IPS DF 6.9 (cell line): ENCODE results near the gene ASTN2.

Source experiments
- DNase-seq: peaks from one replicate; pipeline ENCODE4 v3.0.0-alpha.2; 2013; ENCODE audit warnings: low read depth, low spot score
- H3K27ac ChIP-seq: one replicate; pipeline ENCODE4 v1.5.1; 2013; ENCODE audit warnings: low read length, control low read depth
- H3K27me3 ChIP-seq: 2 replicates; pipeline ENCODE4 v1.6.1; 2013; ENCODE audit warnings: mild to moderate bottlenecking, low read length; ENCODE audit not compliant: control insufficient read depth, insufficient read depth
- H3K36me3 ChIP-seq: 2 replicates; pipeline ENCODE4 v1.6.1; 2013; ENCODE audit warnings: low read length; ENCODE audit not compliant: control insufficient read depth, insufficient read depth
- H3K4me1 ChIP-seq: 2 replicates; pipeline ENCODE4 v1.6.1; 2013; ENCODE audit warnings: low read length; ENCODE audit not compliant: control insufficient read depth, insufficient read depth
- H3K4me3 ChIP-seq: 2 replicates; pipeline ENCODE4 v1.5.1; 2013; ENCODE audit warnings: mild to moderate bottlenecking, low read length
- H3K9me3 ChIP-seq: 2 replicates; pipeline ENCODE4 v1.6.1; 2013; ENCODE audit warnings: low read length, inconsistent platforms; ENCODE audit not compliant: control insufficient read depth, insufficient read depth
- WGBS: extraction: QIAGEN DNeasy Blood & Tissue Kit; methylation state at CpG from one replicate; pipeline ENCODE4 v1.1.7; 2013; ENCODE audit warnings: mixed read lengths, missing lambda C conversion rate; ENCODE audit not compliant: insufficient read length, insufficient coverage; 5-methylcytosine and 5-hydroxymethylcytosine counted together

The ASTN2 gene

GRCh38 chr9:116812231-116813030 is 602.4 kb downstream of the ASTN2 start:
- Histone ChIP-seq H3K4me3 (no peak overlapping the region), H3K9me3 (no peaks in the 10 kb centered on the region), H3K27ac (no peak overlapping the region), H3K36me3 (no peaks in the 10 kb centered on the region), H3K27me3 (no peaks in the 10 kb centered on the region), H3K4me1 (0 out of 2 replicates have a peak, but pooled peaks cover 2% of the 10 kb centered on the region)
- DNase-seq, result no peak
- no CpG with 5 or more reads among the region's 7 CpGs for WGBS

- Histone ChIP-seq H3K36me3 (no peaks in the 10 kb centered on the region), H3K4me1 (no peaks in the 10 kb centered on the region), H3K27ac (no peak overlapping the region), H3K27me3 (no peaks in the 10 kb centered on the region; the same call in 1 of the 2 replicates), H3K4me3 (no peak overlapping the region), H3K9me3 (no peaks in the 10 kb centered on the region)
- WGBS, result no CpG with 5 or more reads among the region's 5 CpGs
- no peak for DNase-seq
Observed at GRCh38 chr9:116809656-116810055, 605.2 kb downstream of the ASTN2 start.

GRCh38 chr9:116806075-116806474 is 608.8 kb downstream of the ASTN2 start:
- Histone ChIP-seq H3K27ac (no peak overlapping the region), H3K4me3 (no peak overlapping the region), H3K9me3 (no peaks in the 10 kb centered on the region), H3K4me1 (no peaks in the 10 kb centered on the region), H3K36me3 (no peaks in the 10 kb centered on the region), H3K27me3 (no peaks in the 10 kb centered on the region; the same call in 1 of the 2 replicates)
- peak; percentile 48 for DNase-seq
- WGBS, result no CpG with 5 or more reads among the region's 1 CpG

GRCh38 chr9:116800885-116801284 is 614.0 kb downstream of the ASTN2 start:
- Histone ChIP-seq H3K9me3 (no peaks in the 10 kb centered on the region), H3K36me3 (no peaks in the 10 kb centered on the region), H3K27me3 (no peaks in the 10 kb centered on the region), H3K27ac (no peak overlapping the region), H3K4me3 (no peak overlapping the region), H3K4me1 (peaks cover 2% of the 10 kb centered on the region; the same call in 1 of the 2 replicates)
- peak; percentile 43 for DNase-seq
- WGBS, result no CpG with 5 or more reads among the region's 1 CpG

- H3K4me3 ChIP-seq, result no peak overlapping the region
- H3K36me3 ChIP-seq, result no peaks in the 10 kb centered on the region
- no peaks in the 10 kb centered on the region for H3K27me3 ChIP-seq
- DNase-seq, result no peak
- no peak overlapping the region for H3K27ac ChIP-seq
- H3K9me3 ChIP-seq, result no peaks in the 10 kb centered on the region
- peaks cover 2% of the 10 kb centered on the region; the same call in 1 of the 2 replicates for H3K4me1 ChIP-seq
- no CpG with 5 or more reads among the region's 4 CpGs for WGBS
Observed at GRCh38 chr9:116800074-116800473, 614.8 kb downstream of the ASTN2 start.

GRCh38 chr9:116798521-116798920 is 616.3 kb downstream of the ASTN2 start:
- Histone ChIP-seq H3K36me3 (no peaks in the 10 kb centered on the region), H3K9me3 (no peaks in the 10 kb centered on the region)
- DNase-seq, result no peak

GRCh38 chr9:116797276-116797675 is 617.6 kb downstream of the ASTN2 start:
- H3K4me3 ChIP-seq, result no peak overlapping the region
- no peaks in the 10 kb centered on the region for H3K9me3 ChIP-seq
- no peak for DNase-seq

More at GRCh38 chr9:116798521-116798920, 616.3 kb downstream of the ASTN2 start:
- Histone ChIP-seq H3K27ac (no peak overlapping the region), H3K4me1 (peaks cover 2% of the 10 kb centered on the region; the same call in 1 of the 2 replicates), H3K27me3 (no peaks in the 10 kb centered on the region), H3K4me3 (no peak overlapping the region)
- no CpG with 5 or more reads among the region's 2 CpGs for WGBS

GRCh38 chr9:116796669-116797068 is 618.2 kb downstream of the ASTN2 start:
- Histone ChIP-seq H3K4me3 (no peak overlapping the region), H3K36me3 (no peaks in the 10 kb centered on the region), H3K27me3 (no peaks in the 10 kb centered on the region), H3K9me3 (no peaks in the 10 kb centered on the region), H3K27ac (no peak overlapping the region), H3K4me1 (peaks cover 4% of the 10 kb centered on the region; the same call in 1 of the 2 replicates)
- no CpG with 5 or more reads among the region's 1 CpG for WGBS
- no peak for DNase-seq

More at GRCh38 chr9:116797276-116797675, 617.6 kb downstream of the ASTN2 start:
- H3K4me1 ChIP-seq, result peaks cover 3% of the 10 kb centered on the region; the same call in 1 of the 2 replicates
- H3K27ac ChIP-seq, result no peak overlapping the region
- H3K36me3 ChIP-seq, result no peaks in the 10 kb centered on the region
- no peaks in the 10 kb centered on the region for H3K27me3 ChIP-seq

- WGBS, result no CpG with 5 or more reads among the region's 2 CpGs
- Histone ChIP-seq H3K36me3 (no peaks in the 10 kb centered on the region), H3K27ac (no peak overlapping the region), H3K4me1 (peaks cover 4% of the 10 kb centered on the region; the same call in 1 of the 2 replicates), H3K9me3 (no peaks in the 10 kb centered on the region), H3K4me3 (no peak overlapping the region), H3K27me3 (no peaks in the 10 kb centered on the region)
- no peak for DNase-seq
Observed at GRCh38 chr9:116795821-116796220, 619.0 kb downstream of the ASTN2 start.

- H3K36me3 ChIP-seq, result no peaks in the 10 kb centered on the region
- no peaks in the 10 kb centered on the region for H3K27me3 ChIP-seq
- no peak for DNase-seq
- no peak overlapping the region for H3K27ac ChIP-seq
- no peak overlapping the region for H3K4me3 ChIP-seq
- H3K9me3 ChIP-seq, result no peaks in the 10 kb centered on the region
- no CpG with 5 or more reads among the region's 6 CpGs for WGBS
- 0 out of 2 replicates have a peak, but pooled peaks cover 2% of the 10 kb centered on the region for H3K4me1 ChIP-seq
Observed at GRCh38 chr9:116792271-116792670, 622.6 kb downstream of the ASTN2 start.
